Liver (tissue), 9 donors: ENCODE data around the gene SEC14L6. TPM values are rescaled to one million over a fixed set of nuclear protein-coding genes. Genes with fewer than 3 reads are reported as not detected.

Experiments
- DNase-seq: peaks from one replicate; pipeline ENCODE4 v3.0.0-alpha.2; 2017; ENCODE audit warnings: low spot score
- H3K27ac ChIP-seq, 2 donors: one replicate each; pipeline ENCODE4 v1.7.0; 2013; ENCODE audit warnings: inconsistent platforms in 2 of 2, low read length in 2 of 2, control low read depth in 1 of 2, low read depth in 1 of 2, mild to moderate bottlenecking in 1 of 2
- H3K27me3 ChIP-seq, 4 donors: one replicate each; pipeline versions ENCODE4 v1.6.1 to v1.7.0; 2013; ENCODE audit warnings: low read length in 3 of 4, inconsistent platforms in 1 of 4, mild to moderate bottlenecking in 1 of 4, moderate library complexity in 1 of 4; ENCODE audit not compliant: control insufficient read depth in 4 of 4, insufficient read depth in 4 of 4
- H3K36me3 ChIP-seq, 4 donors: one replicate each; pipeline versions ENCODE4 v1.6.1 to v1.7.0; 2013; ENCODE audit warnings: low read length in 3 of 4, mild to moderate bottlenecking in 3 of 4, low read depth in 1 of 4, moderate library complexity in 1 of 4; ENCODE audit not compliant: control insufficient read depth in 4 of 4, insufficient read depth in 3 of 4
- H3K4me1 ChIP-seq, 4 donors: one replicate each; pipeline versions ENCODE4 v1.6.1 to v1.7.0; 2013; ENCODE audit warnings: low read length in 3 of 4, mild to moderate bottlenecking in 3 of 4, moderate library complexity in 1 of 4; ENCODE audit not compliant: control insufficient read depth in 4 of 4, insufficient read depth in 4 of 4
- H3K4me3 ChIP-seq, 3 donors: one replicate each; pipeline versions ENCODE4 v1.6.1 to v1.7.0; 2013; ENCODE audit warnings: low read length in 3 of 3, control low read depth in 1 of 3, low read depth in 1 of 3, mild to moderate bottlenecking in 1 of 3
- H3K9ac ChIP-seq, 2 donors: one replicate each; pipeline ENCODE4 v1.7.0; 2013; ENCODE audit warnings: low read length in 2 of 2, mild to moderate bottlenecking in 2 of 2, moderate library complexity in 2 of 2, control low read depth in 1 of 2, low read depth in 1 of 2
- H3K9me3 ChIP-seq, 4 donors: one replicate each; pipeline versions ENCODE4 v1.6.1 to v1.7.0; 2013; ENCODE audit warnings: low read length in 3 of 4; ENCODE audit not compliant: control insufficient read depth in 4 of 4
- EGR1 ChIP-seq, 2 donors: IDR thresholded peaks; 2 replicates each; pipeline ENCODE4 v1.6.1; 2016 to 2018; ENCODE audit warnings: antibody characterized with exemption in 2 of 2, low read depth in 2 of 2
- FOXA1 ChIP-seq: IDR thresholded peaks from 2 replicates; pipeline ENCODE4 v1.6.1; 2016; ENCODE audit warnings: antibody characterized with exemption
- FOXA2 ChIP-seq: IDR thresholded peaks from 2 replicates; pipeline ENCODE4 v1.6.1; 2016; ENCODE audit warnings: antibody characterized with exemption
- GABPA ChIP-seq, 2 donors: IDR thresholded peaks in 1 of 2; conservative IDR thresholded peaks in 1 of 2; 2 replicates each; pipeline ENCODE4 v1.6.1; 2016; ENCODE audit warnings: antibody characterized with exemption in 2 of 2, mild to moderate bottlenecking in 1 of 2, moderate library complexity in 1 of 2
- HNF4A ChIP-seq, 2 donors: conservative IDR thresholded peaks; 2 replicates each; pipeline ENCODE4 v1.6.1; 2016; ENCODE audit warnings: antibody characterized with exemption in 2 of 2, mild to moderate bottlenecking in 2 of 2
- HNF4G ChIP-seq: IDR thresholded peaks from 2 replicates; pipeline ENCODE4 v1.6.1; 2016; ENCODE audit warnings: antibody characterized with exemption
- JUND ChIP-seq, 2 donors: IDR thresholded peaks; 2 replicates each; pipeline ENCODE4 v1.6.1; 2016; ENCODE audit warnings: antibody characterized with exemption in 2 of 2
- NR2F2 ChIP-seq: IDR thresholded peaks from 2 replicates; pipeline ENCODE4 v1.6.1; 2016; ENCODE audit warnings: antibody characterized with exemption
- RAD21 ChIP-seq, 2 donors: IDR thresholded peaks; 2 replicates each; pipeline ENCODE4 v1.6.1; 2016; ENCODE audit warnings: antibody characterized with exemption in 2 of 2, mild to moderate bottlenecking in 2 of 2
- RXRA ChIP-seq, 2 donors: IDR thresholded peaks; 2 replicates each; pipeline ENCODE4 v1.6.1; 2017 to 2018; ENCODE audit warnings: antibody characterized with exemption in 2 of 2, mild to moderate bottlenecking in 1 of 2
- SP1 ChIP-seq: IDR thresholded peaks from 2 replicates; pipeline ENCODE4 v1.6.1; 2018; ENCODE audit warnings: antibody characterized with exemption, mild to moderate bottlenecking
- TAF1 ChIP-seq: conservative IDR thresholded peaks from 2 replicates; pipeline ENCODE4 v1.6.1; 2016; ENCODE audit warnings: antibody characterized with exemption, mild to moderate bottlenecking
- YY1 ChIP-seq: IDR thresholded peaks from 2 replicates; pipeline ENCODE4 v1.6.1; 2016; ENCODE audit warnings: antibody characterized with exemption, mild to moderate bottlenecking
- WGBS: extraction: QIAGEN DNeasy Blood & Tissue Kit; methylation state at CpG from one replicate; pipeline ENCODE4 v1.1.7; 2013; 5-methylcytosine and 5-hydroxymethylcytosine counted together
- polyA plus RNA-seq, 2 donors: library from polyadenylated mRNA; stranded (reverse) in 1 of 2; unstranded in 1 of 2; fragments of 200-250 nt in 1 of 2; fragments of >200 nt in 1 of 2; fragmentation: Nextera tagmentation in 1 of 2; extraction: Ambion mirVana in 1 of 2; gene quantifications; one replicate each; pipeline versions ENCODE4 v1.2.1 to v1.2.3, GENCODE V29; 2013 to 2015
- total RNA-seq, 2 donors: library from RNA; depleted of rRNA; stranded (reverse); fragments of >200 nt; gene quantifications; one replicate each; pipeline ENCODE4 v1.2.3, GENCODE V29; 2014
- TF ChIP-seq, protein P1 (sequence below): IDR thresholded peaks from 2 replicates; pipeline ENCODE4 v1.6.1; 2016; ENCODE audit warnings: antibody characterized with exemption
- TF ChIP-seq, protein P2 (sequence below): IDR thresholded peaks from 2 replicates; pipeline ENCODE4 v1.6.1; 2016; ENCODE audit warnings: antibody characterized with exemption
- TF ChIP-seq, protein P3 (sequence below): IDR thresholded peaks from 2 replicates; pipeline ENCODE4 v1.6.1; 2016; ENCODE audit warnings: antibody characterized with exemption, mild to moderate bottlenecking
- TF ChIP-seq, protein P4 (sequence below): fragments of 150-350 bp; IDR thresholded peaks from 2 replicates; pipeline ENCODE4 v1.5.1; 2017; ENCODE audit warnings: improper control_type of control experiment, low read depth, low read length; ENCODE audit not compliant: missing input control
- TF ChIP-seq, protein P5 (sequence below): IDR thresholded peaks from 2 replicates; pipeline ENCODE4 v1.6.1; 2016; ENCODE audit warnings: antibody characterized with exemption
- donor health status: healthy.
- donor health status: healthy.
- donor health status: healthy.
- donor health status: healthy.
- donor health status: healthy.

SEC14L6 gene
- total and polyA plus RNA-seq, 4 donors = 0.18 to 0.70 (median 0.28) TPM

DNA sequence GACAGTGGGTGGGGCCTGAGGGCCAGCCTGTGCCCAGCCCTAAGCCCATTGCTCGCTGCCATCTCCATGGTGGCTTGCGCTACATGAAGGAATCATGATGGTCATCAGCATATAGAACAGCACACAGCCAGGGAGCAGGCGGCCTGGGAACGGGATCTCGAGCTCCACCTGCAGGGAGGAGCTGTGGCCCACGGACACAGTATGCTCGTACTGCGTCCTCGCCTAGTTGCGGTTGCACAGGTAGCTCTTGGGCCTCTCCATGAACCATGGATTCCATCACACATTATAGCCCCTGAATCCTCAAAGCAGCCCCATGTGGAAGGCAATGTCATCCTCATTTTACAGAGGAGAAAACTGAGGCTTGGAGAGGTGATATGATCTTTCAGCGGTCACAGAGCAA is 56.1 kb downstream of the SEC14L6 start:
- Histone ChIP-seq H3K4me3 (no peak overlapping the region), H3K9ac (no peak overlapping the region), H3K27ac (no peak overlapping the region), H3K36me3 (peaks cover 5 to 40% (median 24%) of the 10 kb centered on the region in 4 donors), H3K9me3 (no peaks in the 10 kb centered on the region), H3K27me3 (no peaks in the 10 kb centered on the region), H3K4me1 (peaks cover 4 to 41% (median 24%) of the 10 kb centered on the region in 4 donors)
- 83% methylated on average over 11 of the region's 11 CpGs for WGBS
- TF ChIP-seq, protein P1, sequence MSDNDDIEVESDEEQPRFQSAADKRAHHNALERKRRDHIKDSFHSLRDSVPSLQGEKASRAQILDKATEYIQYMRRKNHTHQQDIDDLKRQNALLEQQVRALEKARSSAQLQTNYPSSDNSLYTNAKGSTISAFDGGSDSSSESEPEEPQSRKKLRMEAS = no peak
- TF ChIP-seq RXRA (IDR thresholded peaks at IDR 0.05) (no peak), RAD21 (IDR thresholded peaks at IDR 0.05) (no peak), TAF1 (no peak), FOXA2 (no peak), EGR1 (IDR thresholded peaks at IDR 0.05; ENCODE audit: low read depth in 2 of 2) (no peak), GABPA (IDR thresholded peaks at IDR 0.05 in 1 of 2, conservative IDR thresholded peaks at IDR 0.05 in 1 of 2) (no peak), NR2F2 (no peak), SP1 (no peak), FOXA1 (no peak), YY1 (no peak), JUND (IDR thresholded peaks at IDR 0.05) (no peak), HNF4A (conservative IDR thresholded peaks at IDR 0.05) (no peak), HNF4G (no peak)
- TF ChIP-seq, protein P2, sequence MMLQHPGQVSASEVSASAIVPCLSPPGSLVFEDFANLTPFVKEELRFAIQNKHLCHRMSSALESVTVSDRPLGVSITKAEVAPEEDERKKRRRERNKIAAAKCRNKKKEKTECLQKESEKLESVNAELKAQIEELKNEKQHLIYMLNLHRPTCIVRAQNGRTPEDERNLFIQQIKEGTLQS = no peak
- TF ChIP-seq, protein P3, sequence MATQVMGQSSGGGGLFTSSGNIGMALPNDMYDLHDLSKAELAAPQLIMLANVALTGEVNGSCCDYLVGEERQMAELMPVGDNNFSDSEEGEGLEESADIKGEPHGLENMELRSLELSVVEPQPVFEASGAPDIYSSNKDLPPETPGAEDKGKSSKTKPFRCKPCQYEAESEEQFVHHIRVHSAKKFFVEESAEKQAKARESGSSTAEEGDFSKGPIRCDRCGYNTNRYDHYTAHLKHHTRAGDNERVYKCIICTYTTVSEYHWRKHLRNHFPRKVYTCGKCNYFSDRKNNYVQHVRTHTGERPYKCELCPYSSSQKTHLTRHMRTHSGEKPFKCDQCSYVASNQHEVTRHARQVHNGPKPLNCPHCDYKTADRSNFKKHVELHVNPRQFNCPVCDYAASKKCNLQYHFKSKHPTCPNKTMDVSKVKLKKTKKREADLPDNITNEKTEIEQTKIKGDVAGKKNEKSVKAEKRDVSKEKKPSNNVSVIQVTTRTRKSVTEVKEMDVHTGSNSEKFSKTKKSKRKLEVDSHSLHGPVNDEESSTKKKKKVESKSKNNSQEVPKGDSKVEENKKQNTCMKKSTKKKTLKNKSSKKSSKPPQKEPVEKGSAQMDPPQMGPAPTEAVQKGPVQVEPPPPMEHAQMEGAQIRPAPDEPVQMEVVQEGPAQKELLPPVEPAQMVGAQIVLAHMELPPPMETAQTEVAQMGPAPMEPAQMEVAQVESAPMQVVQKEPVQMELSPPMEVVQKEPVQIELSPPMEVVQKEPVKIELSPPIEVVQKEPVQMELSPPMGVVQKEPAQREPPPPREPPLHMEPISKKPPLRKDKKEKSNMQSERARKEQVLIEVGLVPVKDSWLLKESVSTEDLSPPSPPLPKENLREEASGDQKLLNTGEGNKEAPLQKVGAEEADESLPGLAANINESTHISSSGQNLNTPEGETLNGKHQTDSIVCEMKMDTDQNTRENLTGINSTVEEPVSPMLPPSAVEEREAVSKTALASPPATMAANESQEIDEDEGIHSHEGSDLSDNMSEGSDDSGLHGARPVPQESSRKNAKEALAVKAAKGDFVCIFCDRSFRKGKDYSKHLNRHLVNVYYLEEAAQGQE = no peak
- TF ChIP-seq, protein P4, sequence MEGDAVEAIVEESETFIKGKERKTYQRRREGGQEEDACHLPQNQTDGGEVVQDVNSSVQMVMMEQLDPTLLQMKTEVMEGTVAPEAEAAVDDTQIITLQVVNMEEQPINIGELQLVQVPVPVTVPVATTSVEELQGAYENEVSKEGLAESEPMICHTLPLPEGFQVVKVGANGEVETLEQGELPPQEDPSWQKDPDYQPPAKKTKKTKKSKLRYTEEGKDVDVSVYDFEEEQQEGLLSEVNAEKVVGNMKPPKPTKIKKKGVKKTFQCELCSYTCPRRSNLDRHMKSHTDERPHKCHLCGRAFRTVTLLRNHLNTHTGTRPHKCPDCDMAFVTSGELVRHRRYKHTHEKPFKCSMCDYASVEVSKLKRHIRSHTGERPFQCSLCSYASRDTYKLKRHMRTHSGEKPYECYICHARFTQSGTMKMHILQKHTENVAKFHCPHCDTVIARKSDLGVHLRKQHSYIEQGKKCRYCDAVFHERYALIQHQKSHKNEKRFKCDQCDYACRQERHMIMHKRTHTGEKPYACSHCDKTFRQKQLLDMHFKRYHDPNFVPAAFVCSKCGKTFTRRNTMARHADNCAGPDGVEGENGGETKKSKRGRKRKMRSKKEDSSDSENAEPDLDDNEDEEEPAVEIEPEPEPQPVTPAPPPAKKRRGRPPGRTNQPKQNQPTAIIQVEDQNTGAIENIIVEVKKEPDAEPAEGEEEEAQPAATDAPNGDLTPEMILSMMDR = no peak
- TF ChIP-seq, protein P5, sequence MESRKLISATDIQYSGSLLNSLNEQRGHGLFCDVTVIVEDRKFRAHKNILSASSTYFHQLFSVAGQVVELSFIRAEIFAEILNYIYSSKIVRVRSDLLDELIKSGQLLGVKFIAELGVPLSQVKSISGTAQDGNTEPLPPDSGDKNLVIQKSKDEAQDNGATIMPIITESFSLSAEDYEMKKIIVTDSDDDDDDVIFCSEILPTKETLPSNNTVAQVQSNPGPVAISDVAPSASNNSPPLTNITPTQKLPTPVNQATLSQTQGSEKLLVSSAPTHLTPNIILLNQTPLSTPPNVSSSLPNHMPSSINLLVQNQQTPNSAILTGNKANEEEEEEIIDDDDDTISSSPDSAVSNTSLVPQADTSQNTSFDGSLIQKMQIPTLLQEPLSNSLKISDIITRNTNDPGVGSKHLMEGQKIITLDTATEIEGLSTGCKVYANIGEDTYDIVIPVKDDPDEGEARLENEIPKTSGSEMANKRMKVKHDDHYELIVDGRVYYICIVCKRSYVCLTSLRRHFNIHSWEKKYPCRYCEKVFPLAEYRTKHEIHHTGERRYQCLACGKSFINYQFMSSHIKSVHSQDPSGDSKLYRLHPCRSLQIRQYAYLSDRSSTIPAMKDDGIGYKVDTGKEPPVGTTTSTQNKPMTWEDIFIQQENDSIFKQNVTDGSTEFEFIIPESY = no peak
- no peak for DNase-seq
